Uterus (tissue), 4 donors: ENCODE measurements around the gene EFHB. TPM values are rescaled to one million over a fixed set of nuclear protein-coding genes. Genes with fewer than 3 reads are reported as not detected.

Experiments used
- DNase-seq, 2 donors: peaks; one replicate each; pipeline ENCODE4 v3.0.0-alpha.2; 2019 to 2020
- H3K27ac ChIP-seq, 2 donors: fragments of 200-600 bp; sonication (generic); 1 replicate in 1 of 2; 2 replicates in 1 of 2; pipeline ENCODE4 v1.5.1; 2016 to 2018
- H3K27me3 ChIP-seq, 2 donors: fragments of 200-600 bp; sonication (generic); one replicate each; pipeline ENCODE4 v1.5.1; 2018 to 2019; ENCODE audit warnings: control low read depth in 1 of 2
- H3K36me3 ChIP-seq, 2 donors: fragments of 200-600 bp; sonication (generic); one replicate each; pipeline ENCODE4 v1.5.1; 2019; ENCODE audit warnings: control low read depth in 1 of 2
- H3K4me1 ChIP-seq, 2 donors: fragments of 200-600 bp; sonication (generic); one replicate each; pipeline ENCODE4 v1.5.1; 2018 to 2019; ENCODE audit warnings: control low read depth in 1 of 2
- H3K4me3 ChIP-seq, 2 donors: fragments of 200-600 bp; sonication (generic); 1 replicate in 1 of 2; 2 replicates in 1 of 2; pipeline ENCODE4 v1.5.1; 2018 to 2019; ENCODE audit warnings: mild to moderate bottlenecking in 1 of 2
- H3K9me3 ChIP-seq, 2 donors: fragments of 200-600 bp; sonication (generic); one replicate each; pipeline ENCODE4 v1.5.1; 2019; ENCODE audit warnings: control low read depth in 1 of 2
- CTCF ChIP-seq, 4 experiments: fragments of 200-600 bp in 2 of 4; fragments of 450-650 bp in 2 of 4; sonication (generic) in 2 of 4; IDR thresholded peaks; one replicate each; pipeline ENCODE4 v1.5.1; 2016 to 2019; ENCODE audit warnings: antibody characterized with exemption in 4 of 4, mild to moderate bottlenecking in 2 of 4, moderate library complexity in 1 of 4
- POLR2A ChIP-seq, 2 donors: fragments of 450-650 bp; IDR thresholded peaks; one replicate each; pipeline ENCODE4 v1.6.1; 2016; ENCODE audit warnings: antibody characterized with exemption in 2 of 2, mild to moderate bottlenecking in 1 of 2, moderate library complexity in 1 of 2
- intact Hi-C: fragments of 100-400 bp; cut with DNase I; formaldehyde crosslinking; loops from one replicate; pipeline ENCODE4 v1.15.1; 2023; ENCODE audit warnings: low total_unique reads
- total RNA-seq, 4 donors: library from RNA; depleted of rRNA in 3 of 4; stranded (reverse); fragments of >200 nt in 3 of 4; gene quantifications; one replicate each; pipeline versions ENCODE4 v1.1.0 to v1.2.4, GENCODE V29; 2014 to 2023
- donor health status: DM: yes; HTN: yes; CAD: no.

EFHB gene
- total RNA-seq, 4 donors from 2014 or later: under 0.01 to 5.7 (median 1.2) TPM; not detected in 1

DNA sequence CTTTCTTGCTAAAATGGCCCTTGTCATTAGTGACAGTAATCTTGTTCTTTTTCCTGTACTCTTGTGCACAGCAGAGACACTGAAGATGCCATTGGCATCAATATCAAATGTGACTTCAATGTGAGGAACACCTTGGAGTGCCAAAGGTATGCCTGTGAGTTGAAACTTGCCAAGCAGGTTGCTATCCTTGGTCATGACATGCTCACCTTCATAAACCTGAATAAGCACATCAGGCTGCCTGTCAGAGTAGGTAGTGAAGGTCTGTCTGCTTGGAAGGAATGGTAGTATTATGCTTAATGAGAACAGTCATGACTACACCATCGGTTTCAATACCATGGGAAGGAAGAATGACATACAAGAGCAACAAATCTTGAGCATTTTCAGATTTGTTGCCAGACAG, 6.6 kb upstream of the EFHB start:
- intact Hi-C loops: loop anchor here (10.0 kb wide), 1 partner anchor 104 kb away; the partner anchor contains the start of gene KAT2B

GRCh38 chr3:19938295-19938627, 4.2 kb upstream of the EFHB start:
- H3K27me3 ChIP-seq: no peaks in the 10 kb centered on the region
- H3K36me3 ChIP-seq: no peaks in the 10 kb centered on the region
- H3K27ac ChIP-seq: no peak overlapping the region
- TF ChIP-seq POLR2A (IDR thresholded peaks at IDR 0.05) (no peak), CTCF (IDR thresholded peaks at IDR 0.05) (no peak)
- H3K9me3 ChIP-seq: no peaks in the 10 kb centered on the region
- no peak for DNase-seq
- H3K4me1 ChIP-seq: no peaks in the 10 kb centered on the region
- intact Hi-C loops: no loop called here
- no peak overlapping the region for H3K4me3 ChIP-seq

More for the DNA sequence above, 6.6 kb upstream of the EFHB start:
- H3K36me3 ChIP-seq: no peaks in the 10 kb centered on the region
- no peak for TF ChIP-seq CTCF (IDR thresholded peaks at IDR 0.05)
- H3K4me1 ChIP-seq: no peaks in the 10 kb centered on the region
- no peak overlapping the region for H3K27ac ChIP-seq
- H3K4me3 ChIP-seq: no peak overlapping the region
- H3K27me3 ChIP-seq: no peaks in the 10 kb centered on the region
- DNase-seq: no peak
- H3K9me3 ChIP-seq: no peaks in the 10 kb centered on the region

DNA sequence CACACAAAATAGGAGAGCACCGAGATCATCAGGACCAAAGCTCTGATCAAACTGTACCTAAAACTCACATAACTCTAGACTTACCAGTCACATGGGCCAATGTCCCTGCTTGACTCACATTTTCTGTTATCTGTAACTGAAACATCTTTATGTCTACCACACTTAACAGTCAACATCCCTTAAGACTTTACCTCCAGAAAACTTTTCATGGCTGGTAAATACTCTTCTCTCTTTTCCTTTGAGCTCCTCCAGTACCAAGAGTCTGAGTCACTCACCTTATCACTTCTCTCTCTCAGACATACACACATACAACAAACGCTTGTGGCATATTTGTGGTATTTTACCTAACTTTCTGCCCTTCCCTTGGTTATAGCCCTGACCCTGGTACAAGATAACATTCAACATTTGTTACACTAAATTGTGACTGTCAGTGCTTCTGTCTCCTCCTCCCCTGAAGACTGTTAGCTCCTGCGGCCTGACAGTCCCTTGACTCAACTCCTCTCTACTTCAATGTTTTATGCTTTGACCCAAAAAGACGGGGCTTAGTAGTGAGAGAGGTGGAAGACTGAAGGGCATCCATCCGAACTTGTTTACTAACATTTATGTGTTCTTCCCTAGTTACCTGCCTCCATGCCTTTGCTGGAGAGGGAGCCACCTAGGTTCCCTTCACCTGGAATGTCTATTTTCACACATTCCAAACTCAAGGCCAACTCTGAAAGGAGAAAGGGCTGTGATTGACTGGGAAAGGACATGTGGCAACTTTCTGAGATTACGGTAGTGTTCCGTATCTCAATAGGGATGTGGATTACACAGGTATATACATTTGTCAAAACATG, 3.7 kb upstream of the EFHB start:
- no peak for DNase-seq
- no peak overlapping the region for H3K27ac ChIP-seq
- H3K4me1 ChIP-seq: no peaks in the 10 kb centered on the region
- no peak for TF ChIP-seq POLR2A (IDR thresholded peaks at IDR 0.05)
- TF ChIP-seq CTCF (IDR thresholded peaks at IDR 0.05): no peak
- H3K9me3 ChIP-seq: no peaks in the 10 kb centered on the region
- H3K36me3 ChIP-seq: no peaks in the 10 kb centered on the region
- H3K27me3 ChIP-seq: no peaks in the 10 kb centered on the region
- H3K4me3 ChIP-seq: no peak overlapping the region
- intact Hi-C loops: no loop called here

GRCh38 chr3:19932422-19932821, 1.6 kb downstream of the EFHB start:
- TF ChIP-seq POLR2A (IDR thresholded peaks at IDR 0.05) (no peak), CTCF (IDR thresholded peaks at IDR 0.05) (no peak)
- Histone ChIP-seq H3K9me3 (no peaks in the 10 kb centered on the region), H3K27ac (no peak overlapping the region), H3K4me1 (no peaks in the 10 kb centered on the region), H3K4me3 (no peak overlapping the region), H3K36me3 (no peaks in the 10 kb centered on the region), H3K27me3 (no peaks in the 10 kb centered on the region)
- DNase-seq: no peak
- intact Hi-C loops: no loop called here

DNA sequence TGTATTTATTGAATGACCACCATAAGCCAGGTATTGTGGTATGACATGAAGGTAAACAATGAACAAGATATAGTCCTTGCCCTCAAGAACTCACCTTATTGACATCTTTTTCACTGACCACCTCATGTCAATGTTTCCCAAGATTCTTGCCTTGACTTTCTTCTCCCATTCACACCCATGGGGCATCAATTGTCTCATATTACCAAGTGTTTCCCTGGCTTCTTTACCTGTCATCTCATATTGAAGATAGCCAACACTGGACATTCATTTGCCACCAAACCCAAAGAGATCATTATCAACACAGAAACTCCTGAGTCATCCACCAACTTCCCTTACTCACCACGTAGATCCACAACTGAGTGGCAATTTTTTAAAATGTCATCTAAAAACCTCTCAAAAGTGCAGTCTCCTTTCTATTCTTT, 2.2 kb downstream of the EFHB start:
- TF ChIP-seq CTCF (IDR thresholded peaks at IDR 0.05): no peak
- TF ChIP-seq POLR2A (IDR thresholded peaks at IDR 0.05): no peak
- H3K27me3 ChIP-seq: no peaks in the 10 kb centered on the region
- no peak for DNase-seq
- no peaks in the 10 kb centered on the region for H3K36me3 ChIP-seq
- no peak overlapping the region for H3K27ac ChIP-seq
- no peaks in the 10 kb centered on the region for H3K9me3 ChIP-seq
- no peak overlapping the region for H3K4me3 ChIP-seq
- intact Hi-C loops: no loop called here
- no peaks in the 10 kb centered on the region for H3K4me1 ChIP-seq
